Endothelial cell (in vitro differentiated cells): Measurements from ENCODE around the gene KIAA0753. TPM values are rescaled to one million over a fixed set of nuclear protein-coding genes. Genes with fewer than 3 reads are reported as not detected.

Experiments used
- DNase-seq: peaks from one replicate; pipeline ENCODE4 v3.0.0; 2021; ENCODE audit warnings: low spot score
- H3K27ac Mint-ChIP-seq: one replicate; pipeline ENCODE4 v1.8.0; 2021; ENCODE audit warnings: mixed read lengths, inconsistent platforms; ENCODE audit not compliant: unreplicated experiment
- H3K27me3 Mint-ChIP-seq: one replicate; pipeline ENCODE4 v1.8.0; 2021; ENCODE audit warnings: mild to moderate bottlenecking, moderate library complexity, mixed read lengths, inconsistent platforms; ENCODE audit not compliant: unreplicated experiment
- H3K36me3 Mint-ChIP-seq: one replicate; pipeline ENCODE4 v1.8.0; 2021; ENCODE audit warnings: mild to moderate bottlenecking, low read depth, mixed read lengths, inconsistent platforms; ENCODE audit not compliant: unreplicated experiment
- H3K4me1 Mint-ChIP-seq: one replicate; pipeline ENCODE4 v1.8.0; 2021; ENCODE audit warnings: mild to moderate bottlenecking, mixed read lengths, inconsistent platforms; ENCODE audit not compliant: unreplicated experiment
- H3K4me3 Mint-ChIP-seq: one replicate; pipeline ENCODE4 v1.8.0; 2021; ENCODE audit warnings: mild to moderate bottlenecking, mixed read lengths, inconsistent platforms; ENCODE audit not compliant: unreplicated experiment
- H3K9me3 Mint-ChIP-seq: one replicate; pipeline ENCODE4 v1.8.0; 2021; ENCODE audit warnings: mixed read lengths, inconsistent platforms; ENCODE audit not compliant: unreplicated experiment
- total RNA-seq: library from RNA; stranded (reverse); fragmentation: NEBNext Ultra II Directional; extraction: Animal tissue kit (Norgen Biotek cat#: 25700); gene quantifications from one replicate; pipeline ENCODE4 v1.2.1, GENCODE V29; 2021; ENCODE audit not compliant: unreplicated experiment
- TF ChIP-seq, protein P1 (sequence below): fragments of 200-600 bp; sonication (generic); IDR thresholded peaks from one replicate; pipeline ENCODE4 v1.5.0; 2021; ENCODE audit warnings: antibody characterized with exemption; ENCODE audit not compliant: unreplicated experiment

KIAA0753 gene
- total RNA-seq, 1 donor from 2014 or later = 22.6 TPM

DNA sequence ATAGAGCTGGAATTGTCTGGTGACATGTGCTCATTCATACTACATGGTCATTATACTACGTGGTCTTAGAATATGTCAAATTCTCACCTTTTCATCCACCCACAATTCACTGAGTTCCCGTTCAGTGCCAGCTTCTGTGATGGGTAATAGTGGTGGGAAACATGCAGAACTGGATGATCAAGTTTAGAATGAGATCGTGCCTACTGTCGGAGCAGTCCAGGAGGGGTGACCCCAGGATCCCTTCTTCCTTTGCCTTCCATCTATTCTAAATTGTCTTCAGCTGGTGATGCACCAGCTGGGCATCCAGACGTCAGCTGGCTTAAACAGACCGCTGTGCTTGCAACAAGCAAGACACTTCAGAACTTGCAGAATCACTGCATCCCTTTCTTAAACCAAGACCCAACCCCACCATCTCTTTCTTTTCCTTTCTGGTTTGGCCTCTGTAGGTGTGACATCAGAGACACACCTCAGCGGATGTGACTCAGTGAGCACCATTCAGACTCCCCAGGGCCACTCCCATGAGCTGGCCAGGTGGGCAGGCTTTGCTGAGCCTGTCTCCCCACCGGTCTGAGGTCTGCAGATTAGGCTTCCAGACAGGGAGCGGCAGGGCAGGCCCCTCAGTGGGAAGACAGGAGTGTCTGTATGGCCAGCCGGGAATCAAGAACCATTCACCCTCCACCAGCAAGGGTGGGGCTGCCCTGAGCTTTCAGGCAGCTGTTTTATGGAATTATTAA, 29.1 kb upstream of the KIAA0753 start:
- H3K4me3 Mint-ChIP-seq = no peak overlapping the region

DNA sequence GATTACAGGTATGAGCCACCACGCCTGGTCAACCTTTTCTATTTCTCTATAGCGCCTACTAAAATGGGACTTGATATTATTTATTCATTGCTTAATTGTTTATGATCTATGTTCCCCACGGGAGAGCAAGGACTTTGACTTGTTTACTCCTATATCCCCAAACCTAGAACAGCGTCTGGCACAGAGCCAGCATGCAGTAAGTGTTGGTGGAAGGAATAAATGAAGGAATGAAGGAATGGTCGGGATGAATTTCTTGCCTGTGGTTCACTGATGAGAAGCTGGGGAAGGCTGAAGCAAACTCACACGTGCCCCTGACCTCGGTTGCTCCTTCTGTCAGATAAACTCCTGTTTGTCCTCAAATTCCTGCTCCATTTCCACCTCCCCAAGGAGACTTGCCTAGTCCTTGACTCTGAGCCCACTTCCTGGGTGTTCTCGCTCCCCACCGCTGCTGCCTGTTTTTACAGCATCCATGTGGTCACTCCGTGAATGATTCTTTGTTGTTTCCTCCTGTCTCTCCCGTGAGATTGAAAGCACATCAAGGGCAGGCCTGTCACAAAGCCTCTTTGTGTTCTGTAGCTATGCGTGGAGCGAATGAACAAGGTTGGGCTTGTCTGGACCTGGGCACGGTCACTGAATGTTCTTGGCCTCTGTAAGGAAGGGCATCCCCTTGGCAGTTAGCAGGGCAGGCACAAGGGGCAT, 28.4 kb upstream of the KIAA0753 start:
- no peak overlapping the region for H3K4me3 Mint-ChIP-seq
- TF ChIP-seq, protein P1, sequence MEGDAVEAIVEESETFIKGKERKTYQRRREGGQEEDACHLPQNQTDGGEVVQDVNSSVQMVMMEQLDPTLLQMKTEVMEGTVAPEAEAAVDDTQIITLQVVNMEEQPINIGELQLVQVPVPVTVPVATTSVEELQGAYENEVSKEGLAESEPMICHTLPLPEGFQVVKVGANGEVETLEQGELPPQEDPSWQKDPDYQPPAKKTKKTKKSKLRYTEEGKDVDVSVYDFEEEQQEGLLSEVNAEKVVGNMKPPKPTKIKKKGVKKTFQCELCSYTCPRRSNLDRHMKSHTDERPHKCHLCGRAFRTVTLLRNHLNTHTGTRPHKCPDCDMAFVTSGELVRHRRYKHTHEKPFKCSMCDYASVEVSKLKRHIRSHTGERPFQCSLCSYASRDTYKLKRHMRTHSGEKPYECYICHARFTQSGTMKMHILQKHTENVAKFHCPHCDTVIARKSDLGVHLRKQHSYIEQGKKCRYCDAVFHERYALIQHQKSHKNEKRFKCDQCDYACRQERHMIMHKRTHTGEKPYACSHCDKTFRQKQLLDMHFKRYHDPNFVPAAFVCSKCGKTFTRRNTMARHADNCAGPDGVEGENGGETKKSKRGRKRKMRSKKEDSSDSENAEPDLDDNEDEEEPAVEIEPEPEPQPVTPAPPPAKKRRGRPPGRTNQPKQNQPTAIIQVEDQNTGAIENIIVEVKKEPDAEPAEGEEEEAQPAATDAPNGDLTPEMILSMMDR = no peak
- no peaks in the 10 kb centered on the region for H3K36me3 Mint-ChIP-seq
- peaks cover 9% of the 10 kb centered on the region for H3K4me1 Mint-ChIP-seq
- H3K27me3 Mint-ChIP-seq = peaks cover 3% of the 10 kb centered on the region
- H3K27ac Mint-ChIP-seq = no peak overlapping the region
- DNase-seq = no peak
- no peaks in the 10 kb centered on the region for H3K9me3 Mint-ChIP-seq

More for the DNA sequence above, 29.1 kb upstream of the KIAA0753 start:
- H3K27ac Mint-ChIP-seq = no peak overlapping the region
- H3K36me3 Mint-ChIP-seq = no peaks in the 10 kb centered on the region
- no peaks in the 10 kb centered on the region for H3K9me3 Mint-ChIP-seq
- peaks cover 9% of the 10 kb centered on the region for H3K4me1 Mint-ChIP-seq
- H3K27me3 Mint-ChIP-seq = peaks cover 3% of the 10 kb centered on the region
- no peak for DNase-seq
- TF ChIP-seq, protein P1 = no peak

DNA sequence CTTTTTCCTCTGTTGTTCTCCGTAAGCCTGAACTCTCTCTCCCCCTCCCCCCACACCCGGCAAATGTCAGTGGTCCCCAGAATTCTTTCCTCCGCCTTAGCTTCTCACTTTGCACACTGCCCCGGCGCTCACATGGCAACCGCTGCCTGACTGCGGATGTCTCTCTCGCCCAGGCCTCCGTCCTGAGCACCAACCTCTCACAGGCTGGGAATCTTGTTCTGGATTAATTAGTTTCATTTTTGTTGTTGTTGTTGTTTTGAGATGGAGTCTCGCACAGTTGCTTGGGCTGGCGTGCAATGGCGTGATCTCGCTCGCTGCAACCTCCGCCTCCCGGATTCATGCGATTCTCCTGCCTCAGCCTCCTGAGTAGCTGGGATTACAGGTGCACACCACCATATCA, 27.7 kb upstream of the KIAA0753 start:
- H3K9me3 Mint-ChIP-seq = no peaks in the 10 kb centered on the region
- DNase-seq = no peak
- no peak overlapping the region for H3K4me3 Mint-ChIP-seq
- no peaks in the 10 kb centered on the region for H3K36me3 Mint-ChIP-seq
- TF ChIP-seq, protein P1 = no peak
- peaks cover 3% of the 10 kb centered on the region for H3K27me3 Mint-ChIP-seq
- H3K4me1 Mint-ChIP-seq = peaks cover 9% of the 10 kb centered on the region
- no peak overlapping the region for H3K27ac Mint-ChIP-seq

DNA sequence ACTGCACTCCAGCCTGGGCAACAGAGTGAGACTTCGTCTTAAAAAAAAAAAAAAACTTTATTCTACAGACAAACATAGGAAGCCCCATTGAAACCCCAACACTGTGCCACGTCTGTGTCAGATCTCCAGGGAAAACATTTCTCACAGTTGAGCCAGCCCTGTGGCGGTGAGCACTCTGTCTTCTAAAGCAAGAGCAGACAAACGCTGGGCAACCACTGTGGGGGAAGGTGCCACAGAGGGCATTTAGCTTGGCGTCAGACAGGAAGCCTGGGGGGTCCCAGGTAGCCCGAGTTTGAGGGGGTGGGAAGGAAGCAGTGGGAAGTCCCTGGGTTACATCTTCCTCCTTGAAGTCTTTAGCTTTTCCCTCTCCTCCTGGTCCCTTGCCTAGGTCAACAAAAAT, 27.0 kb upstream of the KIAA0753 start:
- Mint-ChIP-seq H3K9me3 (no peaks in the 10 kb centered on the region), H3K4me1 (peaks cover 9% of the 10 kb centered on the region), H3K4me3 (no peak overlapping the region), H3K27me3 (peaks cover 3% of the 10 kb centered on the region), H3K36me3 (no peaks in the 10 kb centered on the region), H3K27ac (no peak overlapping the region)
- no peak for DNase-seq
- TF ChIP-seq, protein P1 = no peak

DNA sequence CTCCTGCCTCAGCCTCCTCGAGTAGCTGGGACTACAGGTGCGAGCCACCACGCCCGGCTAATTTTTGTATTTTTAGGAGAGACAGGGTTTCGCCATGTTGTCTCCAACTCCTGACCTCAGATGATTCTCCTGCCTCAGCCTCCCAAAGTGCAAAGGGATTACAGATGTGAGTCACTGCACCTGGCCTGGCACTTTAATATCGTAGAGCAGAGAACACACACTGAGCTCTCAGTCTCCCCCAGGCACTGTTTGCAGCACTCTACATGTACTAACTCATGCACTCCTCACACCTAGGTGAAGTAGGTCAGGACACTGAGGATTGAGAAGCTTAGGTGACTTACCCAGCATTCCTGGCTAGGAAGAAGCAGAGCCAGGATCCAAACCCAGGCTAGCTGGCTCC, 26.0 kb upstream of the KIAA0753 start:
- TF ChIP-seq, protein P1 = no peak
- Mint-ChIP-seq H3K27me3 (peaks cover 3% of the 10 kb centered on the region), H3K27ac (no peak overlapping the region)

More for the DNA sequence above, 26.0 kb upstream of the KIAA0753 start:
- H3K36me3 Mint-ChIP-seq = no peaks in the 10 kb centered on the region
- H3K9me3 Mint-ChIP-seq = no peaks in the 10 kb centered on the region
- H3K4me1 Mint-ChIP-seq = peaks cover 9% of the 10 kb centered on the region
- no peak overlapping the region for H3K4me3 Mint-ChIP-seq
- no peak for DNase-seq
